Panc1 (cell line): ENCODE measurements around the gene ZDHHC11. TPM values are rescaled to one million over a fixed set of nuclear protein-coding genes. Genes with fewer than 3 reads are reported as not detected.
"Not testable (repeated sequence)": the region's sequence is repeated elsewhere in the genome, so short reads cannot be mapped to it uniquely, and the experiment has no call there.

Experiments used
- ATAC-seq: fragments of 200-7000 bp; cut with Tn5 transposase; 2 replicates; pipeline ENCODE4 v1.9.1; 2020; ENCODE audit warnings: mild to moderate bottlenecking, moderate library complexity
- BruUV-seq: library from RNA; stranded (reverse); fragments of 400-500 nt; replicated peaks from 2 replicates; lab custom pipeline; 2021; lab: Mats Ljungman, UMichigan
- CTCF ChIA-PET: fragments of 300-600 bp; sonication (Branson Sonifier 250); formaldehyde crosslinking; loops from one replicate; lab custom pipeline; 2022; ENCODE audit warnings: antibody characterized with exemption; lab: Charles Lee
- POLR2A ChIA-PET: fragments of 300-600 bp; sonication (Branson Sonifier 250); formaldehyde crosslinking; loops from one replicate; lab custom pipeline; 2022; ENCODE audit warnings: antibody characterized with exemption; lab: Charles Lee
- DNase-seq: peaks from one replicate; pipeline ENCODE4 v3.0.0-alpha.2; 2010; ENCODE audit warnings: low read depth, low spot score
- H3K27ac ChIP-seq: 2 replicates; pipeline ENCODE4 v1.5.1; 2011; ENCODE audit warnings: mild to moderate bottlenecking, low read length, inconsistent platforms
- H3K27me3 ChIP-seq: fragments of 200-500 bp; sonication (Bioruptor generic); 2 replicates; pipeline ENCODE4 v1.6.0; 2014; ENCODE audit warnings: low read length, inconsistent platforms; ENCODE audit not compliant: control insufficient read depth, insufficient read depth
- H3K36me3 ChIP-seq: fragments of 200-500 bp; sonication (Bioruptor generic); 2 replicates; pipeline ENCODE4 v1.5.1; 2014; ENCODE audit warnings: inconsistent platforms, mild to moderate bottlenecking, low read length, moderate library complexity; ENCODE audit not compliant: control insufficient read depth, insufficient read depth
- H3K4me1 ChIP-seq: 2 replicates; pipeline ENCODE4 v1.5.1; 2011; ENCODE audit warnings: inconsistent platforms, mild to moderate bottlenecking, low read length, moderate library complexity; ENCODE audit not compliant: control insufficient read depth, insufficient read depth
- H3K4me3 ChIP-seq, 2 experiments: 2 replicates each; pipeline ENCODE4 v1.5.1; 2011 to 2012; ENCODE audit warnings: low read depth in 2 of 2, low read length in 2 of 2, mild to moderate bottlenecking in 2 of 2, inconsistent platforms in 1 of 2, moderate library complexity in 1 of 2
- H3K9me3 ChIP-seq: fragments of 200-500 bp; sonication (Bioruptor generic); 2 replicates; pipeline ENCODE4 v1.5.1; 2014; ENCODE audit warnings: low read depth, mild to moderate bottlenecking, inconsistent platforms, low read length, moderate library complexity; ENCODE audit not compliant: control insufficient read depth, insufficient read depth
- POLR2AphosphoS5 ChIP-seq: IDR thresholded peaks from 2 replicates; pipeline ENCODE4 v1.6.1; 2012; ENCODE audit warnings: mild to moderate bottlenecking, low read depth, low read length, moderate library complexity
- SIN3A ChIP-seq: IDR thresholded peaks from 2 replicates; pipeline ENCODE4 v1.6.1; 2012; ENCODE audit warnings: low read depth, mild to moderate bottlenecking, low read length, moderate library complexity, borderline replicate concordance; ENCODE audit not compliant: insufficient read depth
- TCF7L2 ChIP-seq: IDR thresholded peaks from 2 replicates; pipeline ENCODE4 v1.6.1; 2011; ENCODE audit warnings: mild to moderate bottlenecking, low read depth, low read length, inconsistent platforms
- in situ Hi-C: cut with HindIII; loops from 2 replicates; pipeline ENCODE4 v1.10.0; 2016; ENCODE audit warnings: low sequenced_read_pairs, low pct_unique_long_range_greater_than_20kb
- intact Hi-C: fragments of 100-400 bp; cut with micrococcal nuclease; formaldehyde crosslinking; loops from one replicate; pipeline ENCODE4 v1.10.0; 2022; ENCODE audit not compliant: unreplicated experiment
- total RNA-seq: library from RNA; stranded (reverse); gene quantifications from one replicate; pipeline ENCODE4 v1.2.1, GENCODE V29; 2021; ENCODE audit not compliant: unreplicated experiment
- TF ChIP-seq, protein P1 (sequence below): fragments of 450-650 bp; IDR thresholded peaks from 2 replicates; pipeline ENCODE4 v1.5.1; 2017; ENCODE audit warnings: mild to moderate bottlenecking
- TF ChIP-seq, protein P2 (sequence below), 2 experiments: IDR thresholded peaks; 2 replicates each; pipeline ENCODE4 v1.6.1; 2011 to 2012; ENCODE audit warnings: low read depth in 2 of 2, control low read depth in 1 of 2, low read length in 1 of 2, mild to moderate bottlenecking in 1 of 2, moderate library complexity in 1 of 2; ENCODE audit not compliant: insufficient read depth in 1 of 2

The ZDHHC11 gene
- total RNA-seq, 1 experiment from 2014 or later: 3.0 TPM

DNA sequence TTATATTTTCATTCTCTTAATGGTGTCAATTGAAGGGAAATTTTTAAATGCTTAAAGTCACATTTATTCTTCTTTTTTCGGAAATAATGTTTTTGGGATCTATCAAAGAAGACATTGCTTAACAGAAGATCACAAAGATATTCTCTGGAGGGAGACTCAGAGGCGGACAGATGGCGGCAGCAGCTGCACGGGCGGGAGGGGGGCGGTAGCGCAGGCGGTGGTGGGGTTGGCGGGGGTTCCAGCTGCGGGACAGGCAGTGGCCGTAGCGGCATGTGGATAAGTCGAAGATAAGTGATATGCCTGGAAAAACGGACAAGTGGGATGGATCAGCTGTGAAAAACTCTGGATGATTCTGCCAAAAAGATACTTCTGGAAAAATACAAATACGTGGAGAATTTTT, 34.6 kb downstream of the ZDHHC11 start:
- Histone ChIP-seq H3K4me3 (no peak overlapping the region), H3K4me1 (no peaks in the 10 kb centered on the region), H3K27me3 (no peaks in the 10 kb centered on the region), H3K36me3 (no peaks in the 10 kb centered on the region), H3K27ac (no peak overlapping the region), H3K9me3 (no peaks in the 10 kb centered on the region)
- ATAC-seq (no peak), DNase-seq (no peak)
- intact Hi-C loops: no loop called here
- TF ChIP-seq TCF7L2 (no peak), POLR2AphosphoS5 (no peak), SIN3A (no peak)
- TF ChIP-seq, protein P1, sequence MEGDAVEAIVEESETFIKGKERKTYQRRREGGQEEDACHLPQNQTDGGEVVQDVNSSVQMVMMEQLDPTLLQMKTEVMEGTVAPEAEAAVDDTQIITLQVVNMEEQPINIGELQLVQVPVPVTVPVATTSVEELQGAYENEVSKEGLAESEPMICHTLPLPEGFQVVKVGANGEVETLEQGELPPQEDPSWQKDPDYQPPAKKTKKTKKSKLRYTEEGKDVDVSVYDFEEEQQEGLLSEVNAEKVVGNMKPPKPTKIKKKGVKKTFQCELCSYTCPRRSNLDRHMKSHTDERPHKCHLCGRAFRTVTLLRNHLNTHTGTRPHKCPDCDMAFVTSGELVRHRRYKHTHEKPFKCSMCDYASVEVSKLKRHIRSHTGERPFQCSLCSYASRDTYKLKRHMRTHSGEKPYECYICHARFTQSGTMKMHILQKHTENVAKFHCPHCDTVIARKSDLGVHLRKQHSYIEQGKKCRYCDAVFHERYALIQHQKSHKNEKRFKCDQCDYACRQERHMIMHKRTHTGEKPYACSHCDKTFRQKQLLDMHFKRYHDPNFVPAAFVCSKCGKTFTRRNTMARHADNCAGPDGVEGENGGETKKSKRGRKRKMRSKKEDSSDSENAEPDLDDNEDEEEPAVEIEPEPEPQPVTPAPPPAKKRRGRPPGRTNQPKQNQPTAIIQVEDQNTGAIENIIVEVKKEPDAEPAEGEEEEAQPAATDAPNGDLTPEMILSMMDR: no peak
- TF ChIP-seq, protein P2, sequence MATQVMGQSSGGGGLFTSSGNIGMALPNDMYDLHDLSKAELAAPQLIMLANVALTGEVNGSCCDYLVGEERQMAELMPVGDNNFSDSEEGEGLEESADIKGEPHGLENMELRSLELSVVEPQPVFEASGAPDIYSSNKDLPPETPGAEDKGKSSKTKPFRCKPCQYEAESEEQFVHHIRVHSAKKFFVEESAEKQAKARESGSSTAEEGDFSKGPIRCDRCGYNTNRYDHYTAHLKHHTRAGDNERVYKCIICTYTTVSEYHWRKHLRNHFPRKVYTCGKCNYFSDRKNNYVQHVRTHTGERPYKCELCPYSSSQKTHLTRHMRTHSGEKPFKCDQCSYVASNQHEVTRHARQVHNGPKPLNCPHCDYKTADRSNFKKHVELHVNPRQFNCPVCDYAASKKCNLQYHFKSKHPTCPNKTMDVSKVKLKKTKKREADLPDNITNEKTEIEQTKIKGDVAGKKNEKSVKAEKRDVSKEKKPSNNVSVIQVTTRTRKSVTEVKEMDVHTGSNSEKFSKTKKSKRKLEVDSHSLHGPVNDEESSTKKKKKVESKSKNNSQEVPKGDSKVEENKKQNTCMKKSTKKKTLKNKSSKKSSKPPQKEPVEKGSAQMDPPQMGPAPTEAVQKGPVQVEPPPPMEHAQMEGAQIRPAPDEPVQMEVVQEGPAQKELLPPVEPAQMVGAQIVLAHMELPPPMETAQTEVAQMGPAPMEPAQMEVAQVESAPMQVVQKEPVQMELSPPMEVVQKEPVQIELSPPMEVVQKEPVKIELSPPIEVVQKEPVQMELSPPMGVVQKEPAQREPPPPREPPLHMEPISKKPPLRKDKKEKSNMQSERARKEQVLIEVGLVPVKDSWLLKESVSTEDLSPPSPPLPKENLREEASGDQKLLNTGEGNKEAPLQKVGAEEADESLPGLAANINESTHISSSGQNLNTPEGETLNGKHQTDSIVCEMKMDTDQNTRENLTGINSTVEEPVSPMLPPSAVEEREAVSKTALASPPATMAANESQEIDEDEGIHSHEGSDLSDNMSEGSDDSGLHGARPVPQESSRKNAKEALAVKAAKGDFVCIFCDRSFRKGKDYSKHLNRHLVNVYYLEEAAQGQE (IDR thresholded peaks at IDR 0.05; ENCODE audit: insufficient read depth in 1 of 2, low read depth in 2 of 2, low read length in 1 of 2): no peak
- ChIA-PET CTCF (no interaction called here), POLR2A (no interaction called here)
- in situ Hi-C loops: no loop called here
- no TSS peak for BruUV-seq

DNA sequence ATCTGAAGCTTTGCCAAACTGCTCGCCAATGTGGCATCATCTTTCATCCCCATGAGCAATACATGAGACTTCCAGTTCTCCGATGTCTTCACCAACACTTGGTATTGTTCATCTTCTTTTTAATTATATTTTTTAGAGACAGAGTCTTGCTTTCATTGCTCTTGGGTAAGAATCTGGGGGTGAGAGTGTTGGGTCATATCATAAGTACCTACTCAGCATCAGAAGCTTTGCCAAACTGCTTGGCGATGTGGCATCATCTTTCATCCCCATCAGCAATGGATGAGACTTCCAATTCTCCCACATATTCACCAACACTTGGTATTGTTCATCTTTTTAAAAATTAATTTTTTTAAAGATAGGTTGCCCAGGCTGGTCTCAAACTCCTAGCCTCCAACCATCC, 35.3 kb downstream of the ZDHHC11 start:
- no TSS peak for BruUV-seq
- ChIA-PET POLR2A (no interaction called here), CTCF (no interaction called here)
- Histone ChIP-seq H3K27me3 (no peaks in the 10 kb centered on the region), H3K4me3 (no peak overlapping the region), H3K9me3 (no peaks in the 10 kb centered on the region), H3K4me1 (no peaks in the 10 kb centered on the region), H3K27ac (no peak overlapping the region), H3K36me3 (no peaks in the 10 kb centered on the region)
- DNase-seq (no peak), ATAC-seq (no peak)
- intact Hi-C loops: no loop called here
- TF ChIP-seq POLR2AphosphoS5 (no peak), SIN3A (no peak), TCF7L2 (no peak)
- TF ChIP-seq, protein P1: no peak
- TF ChIP-seq, protein P2 (IDR thresholded peaks at IDR 0.05; ENCODE audit: insufficient read depth in 1 of 2, low read depth in 2 of 2, low read length in 1 of 2): no peak
- in situ Hi-C loops: no loop called here

DNA sequence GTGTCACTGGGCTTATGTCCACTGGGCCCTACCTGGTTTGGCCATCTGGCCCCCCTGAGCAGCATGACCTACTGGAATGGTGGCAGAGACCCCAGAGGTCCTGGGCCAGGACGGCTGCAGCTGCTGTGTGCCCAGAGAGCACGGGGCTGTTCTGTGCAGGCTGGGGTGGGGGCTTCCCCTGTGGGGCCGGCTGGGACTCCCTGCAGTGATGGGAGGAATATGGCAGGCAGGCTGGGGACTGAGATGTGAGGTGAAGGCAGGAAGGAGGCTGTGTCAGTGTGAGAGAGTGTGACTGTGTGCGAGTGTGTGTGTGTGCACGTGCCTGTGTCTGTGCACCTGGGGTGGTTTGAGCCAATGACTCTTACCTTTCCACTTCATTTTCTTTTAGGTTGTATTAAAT, 37.2 kb downstream of the ZDHHC11 start:
- H3K4me1 ChIP-seq, POLR2A ChIA-PET, in situ Hi-C loops, H3K4me3 ChIP-seq, H3K36me3 ChIP-seq, DNase-seq, H3K27me3 ChIP-seq, intact Hi-C loops, CTCF ChIA-PET, ATAC-seq, H3K27ac ChIP-seq, H3K9me3 ChIP-seq, BruUV-seq: not testable (repeated sequence)

DNA sequence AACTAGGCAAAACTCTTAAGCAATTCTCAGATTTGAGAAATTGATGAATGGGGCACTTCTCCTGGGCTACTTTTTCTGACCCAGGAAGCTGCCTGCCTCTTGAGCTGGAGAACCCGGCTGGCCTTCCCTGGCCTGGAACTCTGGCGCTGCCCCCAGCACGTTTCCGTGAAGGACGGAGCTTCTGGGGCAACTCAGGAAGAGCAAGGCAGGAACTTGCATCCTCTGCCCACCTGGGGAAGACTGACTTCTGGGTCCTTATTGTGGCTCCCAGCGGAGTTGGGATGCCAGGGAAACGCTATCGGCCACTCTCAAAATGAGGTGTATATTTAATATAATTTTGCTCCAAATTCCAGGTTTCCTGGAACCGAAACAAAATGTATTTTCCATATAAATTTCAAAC, 39.4 kb downstream of the ZDHHC11 start:
- ATAC-seq: peak; percentile 69; the same call in 1 of the 2 replicates
- H3K9me3 ChIP-seq, BruUV-seq, POLR2A ChIA-PET, H3K4me3 ChIP-seq, intact Hi-C loops, H3K36me3 ChIP-seq, H3K27me3 ChIP-seq, CTCF ChIA-PET, in situ Hi-C loops, H3K4me1 ChIP-seq, DNase-seq, H3K27ac ChIP-seq: not testable (repeated sequence)
